ENCODE measurements around the gene ZBTB9.

The ZBTB9 gene

DNA sequence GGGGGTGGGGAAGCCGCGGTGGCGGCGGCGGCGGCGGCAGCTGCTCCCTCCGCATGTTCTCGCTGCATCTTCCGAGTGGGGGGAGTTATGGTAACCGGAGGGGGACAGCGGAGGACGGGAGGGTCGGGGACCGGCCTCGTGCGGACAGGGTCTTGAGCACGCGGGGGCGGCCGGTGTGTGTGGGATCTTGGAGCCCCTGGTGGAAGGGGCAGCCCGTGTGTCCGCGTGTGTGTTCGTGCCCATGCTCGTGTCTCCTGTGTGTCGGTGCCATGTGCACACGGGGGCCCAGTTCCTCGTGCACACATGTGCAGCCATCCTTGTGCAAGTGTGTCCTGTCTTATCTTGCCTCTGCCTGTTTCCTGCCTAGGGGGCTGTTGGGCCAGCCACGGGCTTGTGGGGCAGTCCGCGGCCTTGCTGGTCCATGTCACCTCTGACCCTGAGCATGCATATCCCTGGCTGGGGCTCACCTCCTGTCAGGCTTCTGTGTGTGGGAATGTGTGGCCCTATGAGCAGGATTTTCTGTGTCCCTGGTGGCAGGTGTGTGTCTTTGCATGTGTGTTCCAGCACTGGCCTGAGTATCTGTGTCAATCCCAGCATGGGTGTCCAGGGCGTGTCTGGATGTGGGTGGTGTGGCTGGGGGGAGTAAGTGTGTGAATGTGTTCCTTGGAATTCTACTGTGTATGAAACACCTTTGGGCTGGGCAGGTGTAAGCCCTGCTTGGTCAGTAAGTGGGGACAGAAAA is 26.0 kb upstream of the ZBTB9 start (continued):
- TF ChIP-seq ZNF132 (tag by site-specific recombination; IDR thresholded peaks at IDR 0.05; ENCODE audit: borderline replicate concordance): no peak
- no peak for TF ChIP-seq ZNF404 (tag by site-specific recombination; IDR thresholded peaks at IDR 0.05)
- TF ChIP-seq ZFHX2 (tag by site-specific recombination; conservative IDR thresholded peaks at IDR 0.05): peak; percentile 56
- TF ChIP-seq GLIS1 (tag by site-specific recombination; IDR thresholded peaks at IDR 0.05): no peak
- TF ChIP-seq, protein P1, sequence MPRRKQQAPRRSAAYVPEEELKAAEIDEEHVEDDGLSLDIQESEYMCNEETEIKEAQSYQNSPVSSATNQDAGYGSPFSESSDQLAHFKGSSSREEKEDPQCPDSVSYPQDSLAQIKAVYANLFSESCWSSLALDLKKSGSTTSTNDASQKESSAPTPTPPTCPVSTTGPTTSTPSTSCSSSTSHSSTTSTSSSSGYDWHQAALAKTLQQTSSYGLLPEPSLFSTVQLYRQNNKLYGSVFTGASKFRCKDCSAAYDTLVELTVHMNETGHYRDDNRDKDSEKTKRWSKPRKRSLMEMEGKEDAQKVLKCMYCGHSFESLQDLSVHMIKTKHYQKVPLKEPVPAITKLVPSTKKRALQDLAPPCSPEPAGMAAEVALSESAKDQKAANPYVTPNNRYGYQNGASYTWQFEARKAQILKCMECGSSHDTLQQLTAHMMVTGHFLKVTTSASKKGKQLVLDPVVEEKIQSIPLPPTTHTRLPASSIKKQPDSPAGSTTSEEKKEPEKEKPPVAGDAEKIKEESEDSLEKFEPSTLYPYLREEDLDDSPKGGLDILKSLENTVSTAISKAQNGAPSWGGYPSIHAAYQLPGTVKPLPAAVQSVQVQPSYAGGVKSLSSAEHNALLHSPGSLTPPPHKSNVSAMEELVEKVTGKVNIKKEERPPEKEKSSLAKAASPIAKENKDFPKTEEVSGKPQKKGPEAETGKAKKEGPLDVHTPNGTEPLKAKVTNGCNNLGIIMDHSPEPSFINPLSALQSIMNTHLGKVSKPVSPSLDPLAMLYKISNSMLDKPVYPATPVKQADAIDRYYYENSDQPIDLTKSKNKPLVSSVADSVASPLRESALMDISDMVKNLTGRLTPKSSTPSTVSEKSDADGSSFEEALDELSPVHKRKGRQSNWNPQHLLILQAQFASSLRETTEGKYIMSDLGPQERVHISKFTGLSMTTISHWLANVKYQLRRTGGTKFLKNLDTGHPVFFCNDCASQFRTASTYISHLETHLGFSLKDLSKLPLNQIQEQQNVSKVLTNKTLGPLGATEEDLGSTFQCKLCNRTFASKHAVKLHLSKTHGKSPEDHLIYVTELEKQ (tag by site-specific recombination; IDR thresholded peaks at IDR 0.05; ENCODE audit: borderline replicate concordance): no peak
- TF ChIP-seq ZNF600 (tag by site-specific recombination; IDR thresholded peaks at IDR 0.05): peak; percentile 78
- TF ChIP-seq TCF7L2 (IDR thresholded peaks at IDR 0.05; ENCODE audit: borderline replicate concordance, low read depth, low read length): no peak
- TF ChIP-seq GLIS2 (tag by site-specific recombination; IDR thresholded peaks at IDR 0.05): peak; percentile 72; the same call in 1 of the 2 replicates
- peak; percentile 70 for TF ChIP-seq ZBTB48 (tag by site-specific recombination; IDR thresholded peaks at IDR 0.05)
- no peak for TF ChIP-seq KLF16 (tag by site-specific recombination; IDR thresholded peaks at IDR 0.05)
- TF ChIP-seq, protein P2, sequence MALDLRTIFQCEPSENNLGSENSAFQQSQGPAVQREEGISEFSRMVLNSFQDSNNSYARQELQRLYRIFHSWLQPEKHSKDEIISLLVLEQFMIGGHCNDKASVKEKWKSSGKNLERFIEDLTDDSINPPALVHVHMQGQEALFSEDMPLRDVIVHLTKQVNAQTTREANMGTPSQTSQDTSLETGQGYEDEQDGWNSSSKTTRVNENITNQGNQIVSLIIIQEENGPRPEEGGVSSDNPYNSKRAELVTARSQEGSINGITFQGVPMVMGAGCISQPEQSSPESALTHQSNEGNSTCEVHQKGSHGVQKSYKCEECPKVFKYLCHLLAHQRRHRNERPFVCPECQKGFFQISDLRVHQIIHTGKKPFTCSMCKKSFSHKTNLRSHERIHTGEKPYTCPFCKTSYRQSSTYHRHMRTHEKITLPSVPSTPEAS (tag by site-specific recombination; IDR thresholded peaks at IDR 0.05): no peak; the same call in 1 of the 2 replicates
- TF ChIP-seq MZF1 (tag by site-specific recombination; IDR thresholded peaks at IDR 0.05; ENCODE audit: borderline replicate concordance): no peak
- TF ChIP-seq, protein P3, sequence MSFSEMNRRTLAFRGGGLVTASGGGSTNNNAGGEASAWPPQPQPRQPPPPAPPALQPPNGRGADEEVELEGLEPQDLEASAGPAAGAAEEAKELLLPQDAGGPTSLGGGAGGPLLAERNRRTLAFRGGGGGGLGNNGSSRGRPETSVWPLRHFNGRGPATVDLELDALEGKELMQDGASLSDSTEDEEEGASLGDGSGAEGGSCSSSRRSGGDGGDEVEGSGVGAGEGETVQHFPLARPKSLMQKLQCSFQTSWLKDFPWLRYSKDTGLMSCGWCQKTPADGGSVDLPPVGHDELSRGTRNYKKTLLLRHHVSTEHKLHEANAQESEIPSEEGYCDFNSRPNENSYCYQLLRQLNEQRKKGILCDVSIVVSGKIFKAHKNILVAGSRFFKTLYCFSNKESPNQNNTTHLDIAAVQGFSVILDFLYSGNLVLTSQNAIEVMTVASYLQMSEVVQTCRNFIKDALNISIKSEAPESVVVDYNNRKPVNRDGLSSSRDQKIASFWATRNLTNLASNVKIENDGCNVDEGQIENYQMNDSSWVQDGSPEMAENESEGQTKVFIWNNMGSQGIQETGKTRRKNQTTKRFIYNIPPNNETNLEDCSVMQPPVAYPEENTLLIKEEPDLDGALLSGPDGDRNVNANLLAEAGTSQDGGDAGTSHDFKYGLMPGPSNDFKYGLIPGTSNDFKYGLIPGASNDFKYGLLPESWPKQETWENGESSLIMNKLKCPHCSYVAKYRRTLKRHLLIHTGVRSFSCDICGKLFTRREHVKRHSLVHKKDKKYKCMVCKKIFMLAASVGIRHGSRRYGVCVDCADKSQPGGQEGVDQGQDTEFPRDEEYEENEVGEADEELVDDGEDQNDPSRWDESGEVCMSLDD (tag by site-specific recombination; IDR thresholded peaks at IDR 0.05): 0 out of 2 replicates have a peak, but pooled peaks have one; percentile 41
- TF ChIP-seq ZXDB (tag by site-specific recombination; IDR thresholded peaks at IDR 0.05): 0 out of 2 replicates have a peak, but pooled peaks have one; percentile 24
- TF ChIP-seq, protein P4, sequence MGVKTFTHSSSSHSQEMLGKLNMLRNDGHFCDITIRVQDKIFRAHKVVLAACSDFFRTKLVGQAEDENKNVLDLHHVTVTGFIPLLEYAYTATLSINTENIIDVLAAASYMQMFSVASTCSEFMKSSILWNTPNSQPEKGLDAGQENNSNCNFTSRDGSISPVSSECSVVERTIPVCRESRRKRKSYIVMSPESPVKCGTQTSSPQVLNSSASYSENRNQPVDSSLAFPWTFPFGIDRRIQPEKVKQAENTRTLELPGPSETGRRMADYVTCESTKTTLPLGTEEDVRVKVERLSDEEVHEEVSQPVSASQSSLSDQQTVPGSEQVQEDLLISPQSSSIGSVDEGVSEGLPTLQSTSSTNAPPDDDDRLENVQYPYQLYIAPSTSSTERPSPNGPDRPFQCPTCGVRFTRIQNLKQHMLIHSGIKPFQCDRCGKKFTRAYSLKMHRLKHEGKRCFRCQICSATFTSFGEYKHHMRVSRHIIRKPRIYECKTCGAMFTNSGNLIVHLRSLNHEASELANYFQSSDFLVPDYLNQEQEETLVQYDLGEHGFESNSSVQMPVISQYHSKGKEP (tag by site-specific recombination; IDR thresholded peaks at IDR 0.05): no peak
- no peak for TF ChIP-seq ZNF571 (tag by site-specific recombination; IDR thresholded peaks at IDR 0.05)
- TF ChIP-seq ZNF76 (tag by site-specific recombination; IDR thresholded peaks at IDR 0.05; ENCODE audit: borderline replicate concordance, low read depth): 0 out of 2 replicates have a peak, but pooled peaks have one; percentile 11
- TF ChIP-seq ZSCAN30 (tag by site-specific recombination; IDR thresholded peaks at IDR 0.05): no peak
- no peak for TF ChIP-seq ZNF37A (tag by site-specific recombination; IDR thresholded peaks at IDR 0.05)
- TF ChIP-seq ZNF654 (tag by site-specific recombination; IDR thresholded peaks at IDR 0.05; ENCODE audit: low read depth): no peak
- no peak for TF ChIP-seq KLF8 (tag by site-specific recombination; IDR thresholded peaks at IDR 0.05)
- no peak for TF ChIP-seq ZNF155 (tag by site-specific recombination; IDR thresholded peaks at IDR 0.05)
- no peak for TF ChIP-seq ZNF16 (tag by site-specific recombination; IDR thresholded peaks at IDR 0.05; ENCODE audit: low read depth)
- peak; percentile 36; the same call in 1 of the 2 replicates for TF ChIP-seq BCL11B (tag by site-specific recombination; IDR thresholded peaks at IDR 0.05; ENCODE audit: low read depth)
- no peak for TF ChIP-seq BCL11A (tag by site-specific recombination; IDR thresholded peaks at IDR 0.05; ENCODE audit: low read depth)
- TF ChIP-seq ZNF747 (tag by site-specific recombination; IDR thresholded peaks at IDR 0.05): no peak
- TF ChIP-seq ZNF121 (tag by site-specific recombination; IDR thresholded peaks at IDR 0.05): no peak
- TF ChIP-seq GLI2 (tag by site-specific recombination; IDR thresholded peaks at IDR 0.05; ENCODE audit: borderline replicate concordance, low read depth): no peak
- TF ChIP-seq ZNF626 (tag by site-specific recombination; IDR thresholded peaks at IDR 0.05): no peak
- TF ChIP-seq, protein P5, sequence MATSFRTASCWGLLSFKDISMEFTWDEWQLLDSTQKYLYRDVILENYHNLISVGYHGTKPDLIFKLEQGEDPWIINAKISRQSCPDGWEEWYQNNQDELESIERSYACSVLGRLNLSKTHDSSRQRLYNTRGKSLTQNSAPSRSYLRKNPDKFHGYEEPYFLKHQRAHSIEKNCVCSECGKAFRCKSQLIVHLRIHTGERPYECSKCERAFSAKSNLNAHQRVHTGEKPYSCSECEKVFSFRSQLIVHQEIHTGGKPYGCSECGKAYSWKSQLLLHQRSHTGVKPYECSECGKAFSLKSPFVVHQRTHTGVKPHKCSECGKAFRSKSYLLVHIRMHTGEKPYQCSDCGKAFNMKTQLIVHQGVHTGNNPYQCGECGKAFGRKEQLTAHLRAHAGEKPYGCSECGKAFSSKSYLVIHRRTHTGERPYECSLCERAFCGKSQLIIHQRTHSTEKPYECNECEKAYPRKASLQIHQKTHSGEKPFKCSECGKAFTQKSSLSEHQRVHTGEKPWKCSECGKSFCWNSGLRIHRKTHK (tag by site-specific recombination; IDR thresholded peaks at IDR 0.05): no peak
